HepG2 (cell line): Measurements from ENCODE around the gene ADCY1. TPM values are rescaled to one million over a fixed set of nuclear protein-coding genes. Genes with fewer than 3 reads are reported as not detected.
A peak's percentile ranks its signal among the peaks of the same experiment; 100 is the strongest.

ENCODE experiments used
- BORCS8-MEF2B ChIP-seq: sonication (generic); formaldehyde crosslinking; IDR thresholded peaks from 2 replicates; pipeline ENCODE4 v1.8.0; 2022; ENCODE audit warnings: mild to moderate bottlenecking, missing genetic modification reagents
- HMG20A ChIP-seq: IDR thresholded peaks from 2 replicates; pipeline ENCODE4 v1.6.1; 2016; ENCODE audit warnings: borderline replicate concordance
- NRL ChIP-seq: sonication (generic); formaldehyde crosslinking; IDR thresholded peaks from 2 replicates; pipeline ENCODE4 v1.5.0; 2020; ENCODE audit warnings: missing genetic modification reagents, mild to moderate bottlenecking, moderate library complexity, borderline replicate concordance
- U2AF1 ChIP-seq: fragments of 200-400 bp; formaldehyde crosslinking; optimal IDR thresholded peaks from 2 replicates; pipeline ENCODE3; 2017; ENCODE audit warnings: mild to moderate bottlenecking, low read depth, low read length
- ZFP36L1 ChIP-seq: sonication (generic); formaldehyde crosslinking; IDR thresholded peaks from 2 replicates; pipeline ENCODE4 v1.8.0; 2022; ENCODE audit warnings: mild to moderate bottlenecking, missing genetic modification reagents, moderate library complexity
- ZNF329 ChIP-seq: sonication (generic); formaldehyde crosslinking; IDR thresholded peaks from 2 replicates; pipeline ENCODE4 v1.9.0; 2021; ENCODE audit warnings: low read depth, mild to moderate bottlenecking, missing genetic modification reagents
- ZNF367 ChIP-seq: sonication (generic); formaldehyde crosslinking; IDR thresholded peaks from 2 replicates; pipeline ENCODE4 v1.4.0; 2020; ENCODE audit warnings: missing genetic modification reagents, borderline replicate concordance
- ZNF839 ChIP-seq: sonication (generic); formaldehyde crosslinking; IDR thresholded peaks from 2 replicates; pipeline ENCODE4 v1.4.0; 2020; ENCODE audit warnings: missing genetic modification reagents, mild to moderate bottlenecking, borderline replicate concordance
- polyA plus RNA-seq, 8 experiments: library from polyadenylated mRNA; depleted of rRNA in 3 of 8; stranded (reverse) in 7 of 8; unstranded in 1 of 8; fragments of >200 nt; fragmentation: Illumina TruSeq in 4 of 8; extraction: Trizol in 4 of 8; gene quantifications; 2 replicates each; pipeline versions ENCODE4 v1.2.1 to v1.2.3, GENCODE V29; 2011 to 2016; ENCODE audit warnings: low read depth in 4 of 8, missing spikeins in 1 of 8, mixed read lengths in 1 of 8; ENCODE audit not compliant: insufficient read depth in 1 of 8
- total RNA-seq, 5 experiments: library from RNA; depleted of rRNA; stranded (reverse); fragments of >200 nt; fragmentation: Illumina TruSeq; extraction: Trizol; gene quantifications; 2 replicates each; pipeline ENCODE4 v1.2.3, GENCODE V29; 2016; ENCODE audit warnings: low read depth in 1 of 5
- TF ChIP-seq, protein P1 (sequence below): sonication (generic); formaldehyde crosslinking; IDR thresholded peaks from 2 replicates; pipeline ENCODE4 v1.4.0; 2020; ENCODE audit warnings: missing genetic modification reagents
- TF ChIP-seq, protein P2 (sequence below): sonication (generic); formaldehyde crosslinking; IDR thresholded peaks from 2 replicates; pipeline ENCODE4 v1.4.0; 2020; ENCODE audit warnings: mild to moderate bottlenecking, missing genetic modification reagents
- TF ChIP-seq, protein P3 (sequence below): sonication (generic); formaldehyde crosslinking; IDR thresholded peaks from 2 replicates; pipeline ENCODE4 v1.4.0; 2020; ENCODE audit warnings: mild to moderate bottlenecking, missing genetic modification reagents, borderline replicate concordance
- TF ChIP-seq, protein P4 (sequence below): sonication (generic); formaldehyde crosslinking; IDR thresholded peaks from 2 replicates; pipeline ENCODE4 v1.8.1; 2022; ENCODE audit warnings: mild to moderate bottlenecking, missing genetic modification reagents
- TF ChIP-seq, protein P5 (sequence below): sonication (generic); formaldehyde crosslinking; IDR thresholded peaks from 2 replicates; pipeline ENCODE4 v1.5.1; 2020; ENCODE audit warnings: mild to moderate bottlenecking, missing genetic modification reagents

ADCY1 gene
- total and polyA plus RNA-seq, 2 of the 13 experiments (the other 11 are each of a cell fraction or from before 2014, with no cell fraction given), result 0.80 to 1.2 TPM

DNA sequence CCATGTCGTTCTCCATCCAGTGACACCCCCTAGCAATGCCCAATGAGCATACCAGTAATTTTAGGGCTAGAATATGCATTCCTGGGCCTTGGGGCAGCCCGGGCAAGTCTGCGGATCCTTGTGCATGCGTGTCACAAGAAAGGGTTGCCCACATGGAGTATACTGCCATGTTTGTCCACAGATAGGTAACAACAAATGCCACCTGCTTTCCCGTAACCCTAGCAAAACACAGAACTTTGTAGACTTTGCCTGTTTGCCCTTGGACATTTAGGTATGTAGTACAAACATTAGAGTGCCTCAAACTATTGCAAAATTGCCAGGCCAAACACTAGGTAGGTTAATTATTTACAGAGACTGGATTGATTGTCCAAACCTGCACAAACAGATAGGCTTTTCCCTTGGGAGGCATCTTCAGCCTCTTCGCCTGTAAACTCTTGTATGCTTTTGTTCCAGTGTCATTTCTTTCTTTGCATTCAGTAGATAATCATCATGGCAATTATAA is 117.0 kb downstream of the ADCY1 start (continued):
- TF ChIP-seq, protein P1, sequence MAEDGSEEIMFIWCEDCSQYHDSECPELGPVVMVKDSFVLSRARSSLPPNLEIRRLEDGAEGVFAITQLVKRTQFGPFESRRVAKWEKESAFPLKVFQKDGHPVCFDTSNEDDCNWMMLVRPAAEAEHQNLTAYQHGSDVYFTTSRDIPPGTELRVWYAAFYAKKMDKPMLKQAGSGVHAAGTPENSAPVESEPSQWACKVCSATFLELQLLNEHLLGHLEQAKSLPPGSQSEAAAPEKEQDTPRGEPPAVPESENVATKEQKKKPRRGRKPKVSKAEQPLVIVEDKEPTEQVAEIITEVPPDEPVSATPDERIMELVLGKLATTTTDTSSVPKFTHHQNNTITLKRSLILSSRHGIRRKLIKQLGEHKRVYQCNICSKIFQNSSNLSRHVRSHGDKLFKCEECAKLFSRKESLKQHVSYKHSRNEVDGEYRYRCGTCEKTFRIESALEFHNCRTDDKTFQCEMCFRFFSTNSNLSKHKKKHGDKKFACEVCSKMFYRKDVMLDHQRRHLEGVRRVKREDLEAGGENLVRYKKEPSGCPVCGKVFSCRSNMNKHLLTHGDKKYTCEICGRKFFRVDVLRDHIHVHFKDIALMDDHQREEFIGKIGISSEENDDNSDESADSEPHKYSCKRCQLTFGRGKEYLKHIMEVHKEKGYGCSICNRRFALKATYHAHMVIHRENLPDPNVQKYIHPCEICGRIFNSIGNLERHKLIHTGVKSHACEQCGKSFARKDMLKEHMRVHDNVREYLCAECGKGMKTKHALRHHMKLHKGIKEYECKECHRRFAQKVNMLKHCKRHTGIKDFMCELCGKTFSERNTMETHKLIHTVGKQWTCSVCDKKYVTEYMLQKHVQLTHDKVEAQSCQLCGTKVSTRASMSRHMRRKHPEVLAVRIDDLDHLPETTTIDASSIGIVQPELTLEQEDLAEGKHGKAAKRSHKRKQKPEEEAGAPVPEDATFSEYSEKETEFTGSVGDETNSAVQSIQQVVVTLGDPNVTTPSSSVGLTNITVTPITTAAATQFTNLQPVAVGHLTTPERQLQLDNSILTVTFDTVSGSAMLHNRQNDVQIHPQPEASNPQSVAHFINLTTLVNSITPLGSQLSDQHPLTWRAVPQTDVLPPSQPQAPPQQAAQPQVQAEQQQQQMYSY, result peak; percentile 26; the same call in 1 of the 2 replicates
- TF ChIP-seq ZFP36L1 (CRISPR knock-in tag), result peak; percentile 95; the same call in 1 of the 2 replicates
- TF ChIP-seq, protein P2, sequence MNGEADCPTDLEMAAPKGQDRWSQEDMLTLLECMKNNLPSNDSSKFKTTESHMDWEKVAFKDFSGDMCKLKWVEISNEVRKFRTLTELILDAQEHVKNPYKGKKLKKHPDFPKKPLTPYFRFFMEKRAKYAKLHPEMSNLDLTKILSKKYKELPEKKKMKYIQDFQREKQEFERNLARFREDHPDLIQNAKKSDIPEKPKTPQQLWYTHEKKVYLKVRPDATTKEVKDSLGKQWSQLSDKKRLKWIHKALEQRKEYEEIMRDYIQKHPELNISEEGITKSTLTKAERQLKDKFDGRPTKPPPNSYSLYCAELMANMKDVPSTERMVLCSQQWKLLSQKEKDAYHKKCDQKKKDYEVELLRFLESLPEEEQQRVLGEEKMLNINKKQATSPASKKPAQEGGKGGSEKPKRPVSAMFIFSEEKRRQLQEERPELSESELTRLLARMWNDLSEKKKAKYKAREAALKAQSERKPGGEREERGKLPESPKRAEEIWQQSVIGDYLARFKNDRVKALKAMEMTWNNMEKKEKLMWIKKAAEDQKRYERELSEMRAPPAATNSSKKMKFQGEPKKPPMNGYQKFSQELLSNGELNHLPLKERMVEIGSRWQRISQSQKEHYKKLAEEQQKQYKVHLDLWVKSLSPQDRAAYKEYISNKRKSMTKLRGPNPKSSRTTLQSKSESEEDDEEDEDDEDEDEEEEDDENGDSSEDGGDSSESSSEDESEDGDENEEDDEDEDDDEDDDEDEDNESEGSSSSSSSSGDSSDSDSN (CRISPR knock-in tag), result no peak
- TF ChIP-seq, protein P3, sequence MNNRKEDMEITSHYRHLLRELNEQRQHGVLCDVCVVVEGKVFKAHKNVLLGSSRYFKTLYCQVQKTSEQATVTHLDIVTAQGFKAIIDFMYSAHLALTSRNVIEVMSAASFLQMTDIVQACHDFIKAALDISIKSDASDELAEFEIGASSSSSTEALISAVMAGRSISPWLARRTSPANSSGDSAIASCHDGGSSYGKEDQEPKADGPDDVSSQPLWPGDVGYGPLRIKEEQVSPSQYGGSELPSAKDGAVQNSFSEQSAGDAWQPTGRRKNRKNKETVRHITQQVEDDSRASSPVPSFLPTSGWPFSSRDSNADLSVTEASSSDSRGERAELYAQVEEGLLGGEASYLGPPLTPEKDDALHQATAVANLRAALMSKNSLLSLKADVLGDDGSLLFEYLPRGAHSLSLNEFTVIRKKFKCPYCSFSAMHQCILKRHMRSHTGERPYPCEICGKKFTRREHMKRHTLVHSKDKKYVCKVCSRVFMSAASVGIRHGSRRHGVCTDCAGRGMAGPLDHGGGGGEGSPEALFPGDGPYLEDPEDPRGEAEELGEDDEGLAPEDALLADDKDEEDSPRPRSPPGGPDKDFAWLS (CRISPR knock-in tag), result no peak
- TF ChIP-seq BORCS8-MEF2B (CRISPR knock-in tag), result peak; percentile 85
- no peak for TF ChIP-seq U2AF1
- TF ChIP-seq ZNF329, result no peak
- TF ChIP-seq, protein P4, sequence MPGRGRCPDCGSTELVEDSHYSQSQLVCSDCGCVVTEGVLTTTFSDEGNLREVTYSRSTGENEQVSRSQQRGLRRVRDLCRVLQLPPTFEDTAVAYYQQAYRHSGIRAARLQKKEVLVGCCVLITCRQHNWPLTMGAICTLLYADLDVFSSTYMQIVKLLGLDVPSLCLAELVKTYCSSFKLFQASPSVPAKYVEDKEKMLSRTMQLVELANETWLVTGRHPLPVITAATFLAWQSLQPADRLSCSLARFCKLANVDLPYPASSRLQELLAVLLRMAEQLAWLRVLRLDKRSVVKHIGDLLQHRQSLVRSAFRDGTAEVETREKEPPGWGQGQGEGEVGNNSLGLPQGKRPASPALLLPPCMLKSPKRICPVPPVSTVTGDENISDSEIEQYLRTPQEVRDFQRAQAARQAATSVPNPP (CRISPR knock-in tag), result peak; percentile 88; the same call in 1 of the 2 replicates
- TF ChIP-seq HMG20A, result peak; percentile 97
- no peak for TF ChIP-seq ZNF839 (CRISPR knock-in tag)
- TF ChIP-seq, protein P5, sequence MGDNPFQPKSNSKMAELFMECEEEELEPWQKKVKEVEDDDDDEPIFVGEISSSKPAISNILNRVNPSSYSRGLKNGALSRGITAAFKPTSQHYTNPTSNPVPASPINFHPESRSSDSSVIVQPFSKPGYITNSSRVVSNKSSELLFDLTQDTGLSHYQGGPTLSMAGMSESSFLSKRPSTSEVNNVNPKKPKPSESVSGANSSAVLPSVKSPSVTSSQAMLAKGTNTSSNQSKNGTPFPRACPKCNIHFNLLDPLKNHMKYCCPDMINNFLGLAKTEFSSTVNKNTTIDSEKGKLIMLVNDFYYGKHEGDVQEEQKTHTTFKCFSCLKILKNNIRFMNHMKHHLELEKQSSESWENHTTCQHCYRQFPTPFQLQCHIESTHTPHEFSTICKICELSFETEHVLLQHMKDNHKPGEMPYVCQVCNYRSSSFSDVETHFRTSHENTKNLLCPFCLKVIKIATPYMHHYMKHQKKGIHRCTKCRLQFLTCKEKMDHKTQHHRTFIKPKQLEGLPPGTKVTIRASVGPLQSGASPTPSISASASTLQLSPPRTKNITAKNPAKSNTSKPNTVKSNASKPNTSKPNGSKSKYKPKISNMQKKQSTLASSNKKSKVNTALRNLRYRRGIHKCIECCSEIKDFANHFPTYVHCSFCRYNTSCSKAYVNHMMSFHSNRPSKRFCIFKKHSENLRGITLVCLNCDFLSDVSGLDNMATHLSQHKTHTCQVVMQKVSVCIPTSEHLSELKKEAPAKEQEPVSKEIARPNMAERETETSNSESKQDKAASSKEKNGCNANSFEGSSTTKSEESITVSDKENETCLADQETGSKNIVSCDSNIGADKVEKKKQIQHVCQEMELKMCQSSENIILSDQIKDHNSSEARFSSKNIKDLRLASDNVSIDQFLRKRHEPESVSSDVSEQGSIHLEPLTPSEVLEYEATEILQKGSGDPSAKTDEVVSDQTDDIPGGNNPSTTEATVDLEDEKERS (CRISPR knock-in tag), result 0 out of 2 replicates have a peak, but pooled peaks have one; percentile 63
- no peak for TF ChIP-seq ZNF367 (CRISPR knock-in tag)
- TF ChIP-seq NRL (CRISPR knock-in tag), result no peak
